H1 (cell line): ENCODE data around the gene MBP. TPM values are rescaled to one million over a fixed set of nuclear protein-coding genes. Genes with fewer than 3 reads are reported as not detected.

ENCODE experiments used
- CBX5 ChIP-seq: fragments of 300-800, 300-1000 bp; sonication (generic); IDR thresholded peaks from 2 replicates; pipeline ENCODE4 v1.7.1; 2016; ENCODE audit warnings: antibody characterized with exemption, low read length, low read depth
- RAD21 ChIP-seq, 2 experiments: IDR thresholded peaks in 1 of 2; conservative IDR thresholded peaks in 1 of 2; 2 replicates each; pipeline ENCODE4 v1.6.1; 2011; ENCODE audit warnings: low read depth in 2 of 2, low read length in 2 of 2, improper control_type of control experiment in 1 of 2, inconsistent platforms in 1 of 2, mild to moderate bottlenecking in 1 of 2, moderate library complexity in 1 of 2
- SAP30 ChIP-seq: fragments of 300-600 bp; sonication (generic); IDR thresholded peaks from 2 replicates; pipeline ENCODE4 v1.7.1; 2012; ENCODE audit warnings: low read length, moderate library complexity, mild to moderate bottlenecking, inconsistent platforms; ENCODE audit not compliant: insufficient read depth, insufficient replicate concordance
- polyA plus RNA-seq, 7 experiments: library from polyadenylated mRNA; depleted of rRNA in 3 of 7; stranded (reverse) in 5 of 7; unstranded in 2 of 7; fragments of >200 nt in 5 of 7; fragments of 200-250 nt in 2 of 7; gene quantifications; 1 replicate in 5 of 7; 2 replicates in 1 of 7; 4 replicates in 1 of 7; pipeline versions ENCODE4 v1.2.1 to v1.2.3, GENCODE V29; 2011 to 2013; ENCODE audit warnings: missing spikeins in 2 of 7, mixed read lengths in 2 of 7
- total RNA-seq: library from RNA; stranded (reverse); fragmentation: NEBNext Ultra II Directional; extraction: Animal tissue kit (Norgen Biotek cat#: 25700); gene quantifications from 2 replicates; pipeline ENCODE4 v1.2.1, GENCODE V29; 2021

The MBP gene
- total and polyA plus RNA-seq, 2 of the 8 experiments (the other 6 are each of a cell fraction or from before 2014, with no cell fraction given) = 7.7 to 19.2 TPM

GRCh38 chr18:77052297-77052982 lies 80.1 kb downstream of the MBP start (continued):
- TF ChIP-seq SAP30 (no peak), CBX5 (no peak), RAD21 (IDR thresholded peaks at IDR 0.05 in 1 of 2, conservative IDR thresholded peaks at IDR 0.05 in 1 of 2; ENCODE audit: low read depth in 2 of 2, low read length in 2 of 2) (no peak)
